NCI-H2107 treated with DMSO at 0.1 percent for 48 hours (cell line): ENCODE measurements around the gene SLC4A9.

Source experiments
- DNase-seq: peaks from one replicate; lab custom pipeline; 2025; ENCODE audit not compliant: unreplicated experiment; lab: John Stamatoyannopoulos, UW

The SLC4A9 gene

GRCh38 chr5:140361901-140362300 lies 1.9 kb downstream of the SLC4A9 start:
- no peak for DNase-seq

GRCh38 chr5:140362311-140362710 lies 2.3 kb downstream of the SLC4A9 start:
- DNase-seq, result no peak

- DNase-seq, result no peak
Observed at GRCh38 chr5:140362875-140363630, 3.1 kb downstream of the SLC4A9 start.

GRCh38 chr5:140363631-140364471 lies 3.9 kb downstream of the SLC4A9 start:
- DNase-seq, result no peak

- no peak for DNase-seq
Observed at GRCh38 chr5:140364472-140364765, 4.4 kb downstream of the SLC4A9 start.

- DNase-seq, result no peak
Observed at GRCh38 chr5:140365282-140365681, 5.3 kb downstream of the SLC4A9 start.

GRCh38 chr5:140365941-140366340 lies 5.9 kb downstream of the SLC4A9 start:
- no peak for DNase-seq

- DNase-seq, result no peak
Observed at GRCh38 chr5:140366589-140367255, 6.7 kb downstream of the SLC4A9 start.

GRCh38 chr5:140367256-140368013 lies 7.4 kb downstream of the SLC4A9 start:
- no peak for DNase-seq

GRCh38 chr5:140371356-140372151 lies 11.6 kb downstream of the SLC4A9 start:
- no peak for DNase-seq

- DNase-seq, result no peak
Observed at GRCh38 chr5:140372971-140373487, 13.0 kb downstream of the SLC4A9 start.

- DNase-seq, result no peak
Observed at GRCh38 chr5:140381351-140381750, 21.4 kb downstream of the SLC4A9 start.

- no peak for DNase-seq
Observed at GRCh38 chr5:140381972-140382371, 22.0 kb downstream of the SLC4A9 start.

- no peak for DNase-seq
Observed at GRCh38 chr5:140382866-140383265, 22.9 kb downstream of the SLC4A9 start.

GRCh38 chr5:140383300-140383699 lies 23.3 kb downstream of the SLC4A9 start:
- no peak for DNase-seq

- no peak for DNase-seq
Observed at GRCh38 chr5:140388052-140388451, 28.1 kb downstream of the SLC4A9 start.

GRCh38 chr5:140391312-140391711 lies 31.3 kb downstream of the SLC4A9 start:
- no peak for DNase-seq

GRCh38 chr5:140391732-140392131 lies 31.7 kb downstream of the SLC4A9 start:
- DNase-seq, result no peak

GRCh38 chr5:140393738-140394137 lies 33.7 kb downstream of the SLC4A9 start:
- DNase-seq, result no peak

- DNase-seq, result no peak
Observed at GRCh38 chr5:140398379-140398811, 38.4 kb downstream of the SLC4A9 start.
